Mesodermal cell (in vitro differentiated cells): ENCODE data around the gene PLIN4.

ENCODE experiments used
- H3K27ac ChIP-seq: 2 replicates; pipeline ENCODE4 v1.7.0; 2013; ENCODE audit warnings: mild to moderate bottlenecking, low read depth, low read length, moderate library complexity; ENCODE audit not compliant: severe bottlenecking
- H3K36me3 ChIP-seq: 2 replicates; pipeline ENCODE4 v1.7.1; 2013; ENCODE audit warnings: mild to moderate bottlenecking, low read length, moderate library complexity; ENCODE audit not compliant: control insufficient read depth, insufficient read depth
- H3K4me1 ChIP-seq: one replicate; pipeline ENCODE4 v1.7.1; 2013; ENCODE audit warnings: mild to moderate bottlenecking, low read length; ENCODE audit not compliant: insufficient read depth, control insufficient read depth, poor library complexity, severe bottlenecking
- H3K4me3 ChIP-seq: 2 replicates; pipeline ENCODE4 v1.7.0; 2013; ENCODE audit warnings: low read length, control low read depth, mild to moderate bottlenecking; ENCODE audit not compliant: insufficient read depth, poor library complexity, severe bottlenecking; ENCODE audit errors: extremely low read depth
- H3K9me3 ChIP-seq: 2 replicates; pipeline ENCODE4 v1.7.1; 2013; ENCODE audit warnings: mild to moderate bottlenecking, low read length, moderate library complexity; ENCODE audit not compliant: control insufficient read depth
- WGBS, 2 experiments: methylation state at CpG; one replicate each; pipeline ENCODE4 v1.1.5; 2013; ENCODE audit warnings: missing lambda C conversion rate in 2 of 2; ENCODE audit not compliant: insufficient coverage in 2 of 2; 5-methylcytosine and 5-hydroxymethylcytosine counted together

Gene PLIN4

DNA sequence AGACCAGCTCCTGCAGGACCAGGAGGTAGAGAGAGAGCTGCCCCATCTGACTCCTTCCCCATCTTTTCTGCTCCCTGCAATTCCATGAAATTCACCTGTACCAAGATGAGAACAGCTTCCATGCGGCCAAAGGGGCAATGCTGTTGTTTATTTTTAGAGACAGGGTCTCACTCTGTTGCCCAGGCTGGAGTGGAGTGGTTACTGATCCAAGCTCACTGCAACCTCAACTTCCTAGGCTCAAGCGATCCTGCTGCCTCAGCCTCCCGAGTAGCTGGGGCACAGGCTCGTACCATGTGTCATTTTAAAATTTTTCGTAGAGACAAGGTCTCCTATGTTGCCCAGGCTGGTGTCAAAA is 3.6 kb upstream of the PLIN4 start:
- H3K27ac ChIP-seq, result no peak overlapping the region
- WGBS, 2 experiments, result 87 to 93% methylated on average over 4 to 5 of the region's 5 CpGs

DNA sequence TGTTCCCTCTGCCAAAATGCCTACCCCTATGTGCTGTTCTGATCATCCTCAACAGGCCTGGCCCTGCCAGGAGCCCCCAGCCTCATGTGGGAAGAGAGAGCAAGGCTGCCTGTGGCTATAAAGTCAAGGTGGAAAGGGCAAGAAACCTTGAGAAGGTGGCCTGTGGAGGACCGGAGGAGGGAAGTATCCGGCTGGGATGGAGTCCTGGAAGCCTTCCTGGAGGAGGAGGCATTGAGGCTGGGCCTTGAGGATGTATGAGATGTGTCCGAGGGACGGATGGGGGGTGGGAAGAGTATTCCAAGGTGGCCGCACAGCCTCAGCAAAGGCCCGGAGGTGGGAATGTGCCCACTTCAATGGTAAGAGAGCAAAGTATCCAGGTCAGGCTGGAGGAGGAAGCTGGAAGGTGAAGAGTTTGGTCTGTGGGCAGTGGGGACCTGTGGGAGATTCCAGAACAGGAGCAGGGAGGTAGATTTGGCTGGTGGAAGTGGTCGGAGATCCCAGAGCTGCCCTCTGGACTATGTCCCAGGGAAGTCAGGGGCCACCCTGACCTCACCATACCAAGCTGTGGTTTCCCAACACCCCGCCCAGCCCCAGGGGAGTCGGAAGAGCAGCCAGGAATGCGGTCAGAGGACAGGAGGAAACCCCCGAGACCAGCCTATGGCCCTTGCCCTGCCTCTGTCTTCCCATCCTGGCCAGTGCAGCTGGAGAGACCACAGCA is 3.0 kb upstream of the PLIN4 start:
- no peaks in the 10 kb centered on the region for H3K9me3 ChIP-seq
- H3K27ac ChIP-seq, result no peak overlapping the region
- 88 to 90% methylated on average over 10 to 11 of the region's 11 CpGs for WGBS, 2 experiments
- no peaks in the 10 kb centered on the region for H3K36me3 ChIP-seq
- no peak overlapping the region for H3K4me3 ChIP-seq
- no peaks in the 10 kb centered on the region for H3K4me1 ChIP-seq

More for the DNA sequence above, 3.6 kb upstream of the PLIN4 start:
- Histone ChIP-seq H3K4me1 (no peaks in the 10 kb centered on the region), H3K4me3 (no peak overlapping the region), H3K36me3 (no peaks in the 10 kb centered on the region), H3K9me3 (no peaks in the 10 kb centered on the region)

DNA sequence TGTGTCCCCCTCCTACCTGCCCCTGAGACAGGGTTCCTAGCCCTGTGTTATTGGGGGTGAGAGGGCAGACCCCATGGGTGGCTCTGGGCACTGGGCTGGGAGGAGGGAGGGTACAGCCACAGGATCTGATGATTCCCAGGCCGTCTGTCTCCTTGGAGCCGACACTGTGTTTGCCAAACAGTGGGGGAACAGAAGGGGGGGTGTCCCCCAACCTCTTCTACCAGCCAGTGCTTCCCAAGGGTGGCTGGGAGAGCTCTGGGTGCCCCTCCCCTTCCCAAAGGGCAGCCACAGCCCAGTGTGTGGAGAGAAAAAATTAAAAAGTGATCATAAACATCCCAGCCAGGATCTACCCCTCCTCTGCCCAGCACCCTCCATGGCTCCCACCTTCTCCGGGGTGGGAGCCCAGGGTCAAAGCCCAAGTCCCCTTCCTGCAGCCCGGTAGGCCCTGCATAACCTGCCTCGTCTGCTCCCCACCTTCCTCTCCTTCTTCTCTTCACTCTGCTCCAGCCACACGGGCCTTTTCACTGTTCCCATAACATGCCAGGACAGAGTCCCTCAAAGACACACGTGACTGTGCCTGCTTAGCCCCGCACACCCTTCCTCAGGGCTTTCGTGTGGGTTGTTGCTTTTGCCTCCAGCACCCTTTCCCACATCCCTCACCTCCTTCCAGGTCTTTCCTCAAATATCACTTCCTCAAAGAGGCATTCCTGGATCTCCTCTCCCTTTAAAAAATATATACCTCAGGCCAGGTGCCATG is 1.4 kb upstream of the PLIN4 start:
- H3K9me3 ChIP-seq, result no peaks in the 10 kb centered on the region
- 92 to 93% methylated on average over 7 of the region's 9 CpGs for WGBS, 2 experiments
- H3K27ac ChIP-seq, result no peak overlapping the region
- H3K4me1 ChIP-seq, result no peaks in the 10 kb centered on the region
- no peak overlapping the region for H3K4me3 ChIP-seq
- H3K36me3 ChIP-seq, result no peaks in the 10 kb centered on the region

DNA sequence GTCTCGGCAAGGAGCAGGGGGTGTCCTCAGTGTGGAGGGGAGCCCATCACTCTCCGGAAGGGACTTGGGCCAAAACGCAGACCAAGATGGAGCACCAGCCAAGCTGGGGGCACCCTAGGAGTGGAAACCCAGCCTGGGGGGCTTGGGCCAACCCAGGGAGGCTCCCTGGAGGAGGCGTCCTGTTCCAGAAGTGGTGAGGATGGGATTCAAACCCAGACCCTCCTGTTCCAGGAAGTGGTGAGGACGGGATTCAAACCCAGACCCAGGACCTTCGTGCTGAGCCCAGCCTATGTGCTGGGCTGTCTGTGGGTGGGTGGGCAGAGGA is 848 bp upstream of the PLIN4 start:
- Histone ChIP-seq H3K4me1 (no peaks in the 10 kb centered on the region), H3K36me3 (no peaks in the 10 kb centered on the region), H3K4me3 (no peak overlapping the region), H3K27ac (no peak overlapping the region), H3K9me3 (no peaks in the 10 kb centered on the region)
- WGBS, 2 experiments, result 97 to 98% methylated on average over 6 of the region's 6 CpGs

DNA sequence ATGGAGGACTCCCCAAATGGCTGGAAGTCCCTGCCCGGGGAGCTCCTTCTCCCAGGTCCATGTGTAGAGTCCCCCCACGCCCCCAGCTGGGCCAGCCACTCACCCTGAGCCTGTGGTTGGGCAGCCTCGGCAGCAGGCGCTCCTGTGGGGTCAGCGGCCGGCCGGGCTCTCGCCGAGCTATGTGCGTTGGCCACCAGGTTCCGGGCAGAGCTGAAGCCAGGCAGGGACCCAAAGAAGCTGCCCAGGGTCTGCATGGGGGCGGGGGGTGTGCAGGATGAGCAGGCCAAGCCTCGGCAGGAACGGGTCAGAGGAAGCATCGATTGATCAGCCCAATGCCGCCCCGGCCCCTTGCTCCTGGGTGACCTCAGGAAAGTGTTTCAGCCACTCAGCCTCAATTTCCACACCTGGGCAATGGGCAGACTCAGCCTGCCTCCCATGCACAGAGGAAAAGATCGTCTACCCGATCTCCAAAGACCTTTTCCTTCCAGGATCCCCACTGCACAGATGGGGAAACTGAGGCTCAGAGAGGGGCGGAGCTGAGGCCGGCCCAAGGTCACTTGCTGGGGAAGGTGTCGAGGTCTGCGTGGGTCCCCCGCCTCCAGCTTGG is 732 bp downstream of the PLIN4 start:
- WGBS, 2 experiments, result 92% methylated on average over 17 to 20 of the region's 24 CpGs
- Histone ChIP-seq H3K4me1 (no peaks in the 10 kb centered on the region), H3K4me3 (no peak overlapping the region), H3K36me3 (no peaks in the 10 kb centered on the region), H3K27ac (no peak overlapping the region), H3K9me3 (no peaks in the 10 kb centered on the region)

DNA sequence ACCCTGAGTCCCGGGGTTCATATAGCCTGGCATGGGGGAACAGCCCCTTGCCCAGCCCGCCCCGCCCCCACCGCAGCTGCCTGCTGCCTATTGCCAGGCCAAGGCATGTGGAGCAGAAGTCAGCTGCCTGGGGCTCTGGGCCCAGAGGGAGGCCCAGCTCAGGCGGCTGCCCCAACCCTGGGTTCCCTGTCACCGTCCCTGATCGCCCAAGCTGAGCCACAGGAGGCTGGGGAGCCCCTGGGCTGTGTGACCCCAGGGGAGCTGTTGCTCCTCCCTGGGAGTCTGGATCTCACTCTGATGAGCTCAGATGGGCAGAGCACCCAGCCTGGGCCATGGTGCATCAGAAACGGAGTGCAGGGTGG is 1.4 kb downstream of the PLIN4 start:
- H3K36me3 ChIP-seq, result no peaks in the 10 kb centered on the region
- WGBS, 2 experiments, result 60 to 67% methylated on average over 4 to 5 of the region's 8 CpGs
- no peaks in the 10 kb centered on the region for H3K9me3 ChIP-seq
- no peak overlapping the region for H3K4me3 ChIP-seq
- no peak overlapping the region for H3K27ac ChIP-seq
- H3K4me1 ChIP-seq, result no peaks in the 10 kb centered on the region

DNA sequence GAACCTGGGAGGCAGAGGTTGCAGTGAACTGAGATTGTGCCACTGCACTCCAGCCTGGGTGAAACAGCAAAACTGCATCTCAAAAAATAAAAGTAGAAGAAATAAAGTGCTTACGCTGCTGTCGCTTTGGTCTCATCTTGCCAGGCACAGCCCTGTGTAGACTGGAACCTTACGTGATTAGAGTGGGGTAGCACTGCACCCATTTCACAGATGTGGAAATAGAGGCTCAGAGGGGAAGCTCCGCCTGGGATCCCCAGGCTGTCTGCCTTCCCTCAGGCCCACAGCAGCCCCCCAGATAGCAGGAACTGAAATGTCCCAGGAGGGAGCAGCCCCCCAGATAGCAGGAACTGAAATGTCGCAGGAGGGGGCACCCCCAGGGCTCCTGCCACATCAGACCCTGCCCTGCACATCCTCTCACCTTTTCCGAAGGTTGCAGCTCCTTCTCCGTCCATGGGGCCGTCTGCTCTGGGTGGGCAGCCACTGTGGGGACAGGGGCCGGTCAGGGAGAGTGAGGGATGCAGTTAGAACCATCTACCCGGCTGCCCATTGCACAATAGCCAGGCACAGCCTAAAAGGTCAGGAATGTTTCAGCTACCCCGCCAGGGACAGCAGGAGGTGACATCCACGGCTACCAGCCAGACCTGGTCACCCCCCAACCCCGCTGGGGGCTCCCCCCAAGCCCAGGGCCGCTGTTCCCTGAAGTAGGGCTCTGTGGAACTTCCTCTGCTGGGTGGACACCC is 1.9 kb downstream of the PLIN4 start:
- H3K9me3 ChIP-seq, result no peaks in the 10 kb centered on the region
- WGBS, 2 experiments, result 83 to 86% methylated on average over 12 to 14 of the region's 14 CpGs
- no peak overlapping the region for H3K27ac ChIP-seq
- H3K4me3 ChIP-seq, result no peak overlapping the region
- H3K4me1 ChIP-seq, result no peaks in the 10 kb centered on the region
- no peaks in the 10 kb centered on the region for H3K36me3 ChIP-seq

DNA sequence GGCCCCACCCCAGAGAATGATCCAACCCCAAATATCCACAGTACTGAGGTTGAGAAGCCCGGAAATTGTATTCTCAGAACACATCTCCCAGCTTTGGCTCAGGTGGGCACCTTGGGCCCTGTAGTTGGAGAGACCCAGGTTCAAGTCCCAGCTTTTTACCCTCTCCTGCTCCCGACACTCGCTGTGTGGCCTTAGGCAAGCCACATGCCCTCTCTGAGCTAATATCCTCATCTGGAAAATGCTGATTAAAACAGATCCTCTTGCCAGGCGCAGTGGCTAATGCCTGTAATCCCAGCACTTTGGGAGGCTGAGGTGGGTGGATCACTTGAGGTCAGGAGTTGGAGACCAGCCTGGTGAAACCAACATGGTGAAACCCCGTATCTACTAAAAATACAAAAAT is 2.6 kb downstream of the PLIN4 start:
- H3K36me3 ChIP-seq, result no peaks in the 10 kb centered on the region
- 88 to 92% methylated on average over 4 to 5 of the region's 5 CpGs for WGBS, 2 experiments
- no peak overlapping the region for H3K4me3 ChIP-seq
- H3K27ac ChIP-seq, result no peak overlapping the region
- no peaks in the 10 kb centered on the region for H3K9me3 ChIP-seq
- no peaks in the 10 kb centered on the region for H3K4me1 ChIP-seq

DNA sequence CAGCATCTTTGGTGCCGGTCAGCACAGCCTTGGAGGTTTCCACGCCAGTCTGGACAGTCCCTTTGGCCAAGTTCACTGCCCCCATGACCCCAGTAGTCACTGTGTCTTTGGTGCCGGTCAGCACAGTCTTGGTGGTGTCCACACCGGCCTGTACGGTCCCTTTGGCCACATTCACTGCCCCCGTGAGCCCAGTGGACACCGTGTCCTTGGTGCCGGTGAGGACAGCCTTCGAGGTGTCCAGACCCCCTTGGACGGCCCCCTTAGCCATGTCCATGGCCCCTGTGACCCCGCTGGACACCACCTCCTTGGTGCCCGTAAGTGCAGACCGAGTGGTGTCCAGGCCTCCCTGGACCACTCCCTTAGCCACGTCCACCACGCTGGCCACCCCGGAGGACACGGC is 5.0 kb downstream of the PLIN4 start:
- H3K4me1 ChIP-seq, result no peaks in the 10 kb centered on the region
- H3K36me3 ChIP-seq, result no peaks in the 10 kb centered on the region
- 94 to 95% methylated on average over 17 of the region's 17 CpGs for WGBS, 2 experiments
- no peak overlapping the region for H3K4me3 ChIP-seq
- no peak overlapping the region for H3K27ac ChIP-seq
- H3K9me3 ChIP-seq, result no peaks in the 10 kb centered on the region

DNA sequence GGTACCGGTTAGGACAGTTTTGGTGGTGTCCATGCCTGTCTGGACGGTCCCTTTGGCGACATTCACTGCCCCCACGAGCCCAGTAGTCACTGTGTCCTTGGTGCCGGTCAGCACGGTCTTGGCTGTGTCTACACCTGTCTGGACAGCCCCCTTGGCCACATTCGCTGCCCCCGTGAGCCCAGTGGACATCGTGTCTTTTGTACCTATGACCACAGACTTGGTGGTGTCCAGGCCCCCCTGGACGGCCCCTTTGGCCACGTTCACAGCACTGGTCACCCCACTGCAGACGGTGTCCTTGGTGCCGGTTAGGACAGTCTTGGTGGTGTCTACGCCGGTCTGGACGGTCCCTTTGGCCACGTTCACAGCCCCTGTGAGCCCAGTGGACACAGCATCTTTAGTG is 6.2 kb downstream of the PLIN4 start:
- H3K27ac ChIP-seq, result no peak overlapping the region
- H3K4me1 ChIP-seq, result no peaks in the 10 kb centered on the region
- 87 to 89% methylated on average over 17 of the region's 17 CpGs for WGBS, 2 experiments
- no peaks in the 10 kb centered on the region for H3K9me3 ChIP-seq
- H3K36me3 ChIP-seq, result peaks cover 1% of the 10 kb centered on the region
- H3K4me3 ChIP-seq, result no peak overlapping the region
